ENCODE data around the gene HERPUD1.

The HERPUD1 gene

GRCh38 chr16:56910654-56911539 lies 21.0 kb upstream of the HERPUD1 start:
- no peak for DNase-seq (ENCODE audit: extremely low read depth in 1 of 2, low read depth in 1 of 2)

- DNase-seq (ENCODE audit: extremely low read depth in 1 of 2, low read depth in 1 of 2), result no peak
Measured at GRCh38 chr16:56911771-56912571, 20.0 kb upstream of the HERPUD1 start.

- no peak for DNase-seq (ENCODE audit: extremely low read depth in 1 of 2, low read depth in 1 of 2)
Measured at GRCh38 chr16:56912746-56913708, 18.9 kb upstream of the HERPUD1 start.

- DNase-seq (ENCODE audit: extremely low read depth in 1 of 2, low read depth in 1 of 2), result no peak
Measured at GRCh38 chr16:56914896-56915295, 17.0 kb upstream of the HERPUD1 start.

- DNase-seq (ENCODE audit: extremely low read depth in 1 of 2, low read depth in 1 of 2), result no peak
Measured at GRCh38 chr16:56915336-56916119, 16.4 kb upstream of the HERPUD1 start.

GRCh38 chr16:56916571-56917403 lies 15.2 kb upstream of the HERPUD1 start:
- DNase-seq (ENCODE audit: extremely low read depth in 1 of 2, low read depth in 1 of 2), result no peak

- DNase-seq (ENCODE audit: extremely low read depth in 1 of 2, low read depth in 1 of 2), result no peak
Measured at GRCh38 chr16:56918467-56919012, 13.4 kb upstream of the HERPUD1 start.

- DNase-seq (ENCODE audit: extremely low read depth in 1 of 2, low read depth in 1 of 2), result no peak
Measured at GRCh38 chr16:56919099-56919800, 12.7 kb upstream of the HERPUD1 start.

- DNase-seq (ENCODE audit: extremely low read depth in 1 of 2, low read depth in 1 of 2), result no peak
Measured at GRCh38 chr16:56921571-56921970, 10.4 kb upstream of the HERPUD1 start.

- no peak for DNase-seq (ENCODE audit: extremely low read depth in 1 of 2, low read depth in 1 of 2)
Measured at GRCh38 chr16:56923481-56924091, 8.4 kb upstream of the HERPUD1 start.

GRCh38 chr16:56927471-56927870 lies 4.5 kb upstream of the HERPUD1 start:
- no peak for DNase-seq (ENCODE audit: extremely low read depth in 1 of 2, low read depth in 1 of 2)

- no peak for DNase-seq (ENCODE audit: extremely low read depth in 1 of 2, low read depth in 1 of 2)
Measured at GRCh38 chr16:56929639-56930038, 2.3 kb upstream of the HERPUD1 start.

- no peak for DNase-seq (ENCODE audit: extremely low read depth in 1 of 2, low read depth in 1 of 2)
Measured at GRCh38 chr16:56930486-56931270, 1.3 kb upstream of the HERPUD1 start.

- DNase-seq (ENCODE audit: extremely low read depth in 1 of 2, low read depth in 1 of 2), result no peak
Measured at GRCh38 chr16:56931271-56931891, 561 bp upstream of the HERPUD1 start.

- peak in 1 of 2 donors; percentile 17 for DNase-seq (ENCODE audit: extremely low read depth in 1 of 2, low read depth in 1 of 2)
Measured at GRCh38 chr16:56932721-56933619, 1.0 kb downstream of the HERPUD1 start.

Measured in activated CD8-positive, alpha-beta memory T cell treated with anti-CD3 and anti-CD28 coated beads for 1 hour (primary cell).